Fibroblast of lung (primary cell): ENCODE results near the gene CCM2L. TPM values are rescaled to one million over a fixed set of nuclear protein-coding genes. Genes with fewer than 3 reads are reported as not detected.

Experiments used
- DNase-seq, 2 donors: peaks; one replicate each; pipeline versions ENCODE4 v3.0.0 to v3.0.0-alpha.2; 2010; ENCODE audit warnings: low read depth in 2 of 2
- H2AFZ ChIP-seq: 2 replicates; pipeline ENCODE4 v1.5.1; 2012; ENCODE audit warnings: low read length, control low read depth, inconsistent platforms
- H3K27ac ChIP-seq: 2 replicates; pipeline ENCODE4 v1.5.1; 2011; ENCODE audit warnings: low read length, control low read depth; ENCODE audit not compliant: insufficient read depth
- H3K27me3 ChIP-seq: 2 replicates; pipeline ENCODE4 v1.5.1; 2011; ENCODE audit warnings: mild to moderate bottlenecking, low read length; ENCODE audit not compliant: control insufficient read depth, insufficient read depth
- H3K36me3 ChIP-seq: 2 replicates; pipeline ENCODE4 v1.5.1; 2011; ENCODE audit warnings: low read length; ENCODE audit not compliant: control insufficient read depth, insufficient read depth
- H3K4me1 ChIP-seq: 2 replicates; pipeline ENCODE4 v1.5.1; 2011; ENCODE audit warnings: low read length; ENCODE audit not compliant: control insufficient read depth, insufficient read depth; ENCODE audit errors: extremely low read depth
- H3K4me2 ChIP-seq: 2 replicates; pipeline ENCODE4 v1.5.1; 2011; ENCODE audit warnings: low read length, control low read depth; ENCODE audit not compliant: insufficient read depth; ENCODE audit errors: extremely low read depth
- H3K4me3 ChIP-seq, 4 experiments: fragments of 200-600 bp in 1 of 4; sonication (generic) in 1 of 4; replicated peaks in 1 of 4; 2 replicates each; pipeline ENCODE4 v1.5.1; 2011 to 2016; ENCODE audit warnings: low read length in 4 of 4, low read depth in 3 of 4, mild to moderate bottlenecking in 3 of 4, control low read depth in 2 of 4, inconsistent platforms in 1 of 4, mixed read lengths in 1 of 4; ENCODE audit not compliant: insufficient read depth in 1 of 4; ENCODE audit errors: control extremely low read depth in 1 of 4
- H3K79me2 ChIP-seq: 2 replicates; pipeline ENCODE4 v1.5.1; 2012; ENCODE audit warnings: mild to moderate bottlenecking, low read length, inconsistent platforms; ENCODE audit not compliant: control insufficient read depth, insufficient read depth
- H3K9ac ChIP-seq: 2 replicates; pipeline ENCODE4 v1.5.1; 2011; ENCODE audit warnings: mild to moderate bottlenecking, low read length, control low read depth; ENCODE audit not compliant: insufficient read depth
- H3K9me3 ChIP-seq: 2 replicates; pipeline ENCODE4 v1.5.1; 2012; ENCODE audit warnings: low read depth, low read length; ENCODE audit not compliant: control insufficient read depth, insufficient read depth
- H4K20me1 ChIP-seq: 2 replicates; pipeline ENCODE4 v1.5.1; 2011; ENCODE audit warnings: low read length; ENCODE audit not compliant: control insufficient read depth, insufficient read depth; ENCODE audit errors: extremely low read depth
- EZH2 ChIP-seq: IDR thresholded peaks from 2 replicates; pipeline ENCODE4 v1.5.1; 2012; ENCODE audit warnings: low read length, control low read depth, mild to moderate bottlenecking; ENCODE audit errors: missing control alignments
- polyA plus RNA-seq, 2 donors: library from polyadenylated mRNA; depleted of rRNA in 1 of 2; stranded (reverse) in 1 of 2; unstranded in 1 of 2; fragments of >200 nt; gene quantifications; 2 replicates each; pipeline ENCODE4 v1.2.1, GENCODE V29; 2011 to 2012; ENCODE audit warnings: missing spikeins in 1 of 2
- total RNA-seq: library from RNA; depleted of rRNA; stranded (reverse); fragments of >200 nt; gene quantifications from 2 replicates; pipeline ENCODE4 v1.2.1, GENCODE V29; 2014
- TF ChIP-seq, protein P1 (sequence below), 2 donors: IDR thresholded peaks in 1 of 2; conservative IDR thresholded peaks in 1 of 2; 1 replicate in 1 of 2; 2 replicates in 1 of 2; pipeline ENCODE4 v1.5.1; 2011 to 2012; ENCODE audit warnings: low read length in 2 of 2, control low read depth in 1 of 2, inconsistent platforms in 1 of 2, low read depth in 1 of 2, mild to moderate bottlenecking in 1 of 2

Gene CCM2L
- total and polyA plus RNA-seq, 2 donors (not counting 1 experiment from before 2014, with no cell fraction given) = not detected

- no peak overlapping the region for H3K4me3 ChIP-seq
- no peaks in the 10 kb centered on the region for H4K20me1 ChIP-seq
- no peaks in the 10 kb centered on the region for H3K36me3 ChIP-seq
- H2AFZ ChIP-seq = no peak overlapping the region
- H3K4me1 ChIP-seq = no peaks in the 10 kb centered on the region
- no peak overlapping the region for H3K9ac ChIP-seq
- H3K9me3 ChIP-seq = no peaks in the 10 kb centered on the region
- TF ChIP-seq, protein P1, sequence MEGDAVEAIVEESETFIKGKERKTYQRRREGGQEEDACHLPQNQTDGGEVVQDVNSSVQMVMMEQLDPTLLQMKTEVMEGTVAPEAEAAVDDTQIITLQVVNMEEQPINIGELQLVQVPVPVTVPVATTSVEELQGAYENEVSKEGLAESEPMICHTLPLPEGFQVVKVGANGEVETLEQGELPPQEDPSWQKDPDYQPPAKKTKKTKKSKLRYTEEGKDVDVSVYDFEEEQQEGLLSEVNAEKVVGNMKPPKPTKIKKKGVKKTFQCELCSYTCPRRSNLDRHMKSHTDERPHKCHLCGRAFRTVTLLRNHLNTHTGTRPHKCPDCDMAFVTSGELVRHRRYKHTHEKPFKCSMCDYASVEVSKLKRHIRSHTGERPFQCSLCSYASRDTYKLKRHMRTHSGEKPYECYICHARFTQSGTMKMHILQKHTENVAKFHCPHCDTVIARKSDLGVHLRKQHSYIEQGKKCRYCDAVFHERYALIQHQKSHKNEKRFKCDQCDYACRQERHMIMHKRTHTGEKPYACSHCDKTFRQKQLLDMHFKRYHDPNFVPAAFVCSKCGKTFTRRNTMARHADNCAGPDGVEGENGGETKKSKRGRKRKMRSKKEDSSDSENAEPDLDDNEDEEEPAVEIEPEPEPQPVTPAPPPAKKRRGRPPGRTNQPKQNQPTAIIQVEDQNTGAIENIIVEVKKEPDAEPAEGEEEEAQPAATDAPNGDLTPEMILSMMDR (conservative IDR thresholded peaks at IDR 0.05 in 1 of 2, IDR thresholded peaks at IDR 0.05 in 1 of 2; ENCODE audit: low read depth in 1 of 2, low read length in 2 of 2) = no peak
- TF ChIP-seq EZH2 = no peak
- H3K27ac ChIP-seq = no peak overlapping the region
- no peaks in the 10 kb centered on the region for H3K79me2 ChIP-seq
- peaks cover 40% of the 10 kb centered on the region for H3K27me3 ChIP-seq
- peak in 1 of 2 donors; percentile 62 for DNase-seq
- H3K4me2 ChIP-seq = no peak overlapping the region
These were observed 26.7 kb downstream of the CCM2L start for GRCh38 chr20:32036716-32037485.

GRCh38 chr20:32037929-32038328 is 27.7 kb downstream of the CCM2L start:
- peak; percentile 62 to 66 for DNase-seq
- Histone ChIP-seq H2AFZ (no peak overlapping the region), H3K27ac (no peak overlapping the region), H3K4me2 (no peak overlapping the region), H3K9ac (no peak overlapping the region), H3K4me3 (no peak overlapping the region), H3K36me3 (no peaks in the 10 kb centered on the region), H3K4me1 (no peaks in the 10 kb centered on the region), H3K79me2 (no peaks in the 10 kb centered on the region), H3K9me3 (no peaks in the 10 kb centered on the region), H3K27me3 (peaks cover 30% of the 10 kb centered on the region), H4K20me1 (no peaks in the 10 kb centered on the region)
- TF ChIP-seq, protein P1 (conservative IDR thresholded peaks at IDR 0.05 in 1 of 2, IDR thresholded peaks at IDR 0.05 in 1 of 2; ENCODE audit: low read depth in 1 of 2, low read length in 2 of 2) = no peak
- TF ChIP-seq EZH2 = no peak

GRCh38 chr20:32040142-32040953 is 30.1 kb downstream of the CCM2L start:
- Histone ChIP-seq H3K79me2 (no peaks in the 10 kb centered on the region), H2AFZ (no peak overlapping the region), H4K20me1 (no peaks in the 10 kb centered on the region), H3K27ac (no peak overlapping the region), H3K4me2 (no peak overlapping the region), H3K9ac (no peak overlapping the region), H3K4me3 (no peak overlapping the region), H3K4me1 (no peaks in the 10 kb centered on the region), H3K36me3 (no peaks in the 10 kb centered on the region), H3K9me3 (no peaks in the 10 kb centered on the region), H3K27me3 (peaks cover 12% of the 10 kb centered on the region)
- no peak for DNase-seq
- TF ChIP-seq, protein P1 (conservative IDR thresholded peaks at IDR 0.05 in 1 of 2, IDR thresholded peaks at IDR 0.05 in 1 of 2; ENCODE audit: low read depth in 1 of 2, low read length in 2 of 2) = no peak
- TF ChIP-seq EZH2 = no peak
